GM13976 (cell line): ENCODE results near the gene ORAI2.

Experiments used
- DNase-seq: peaks from one replicate; pipeline ENCODE4 v3.0.0; 2012; ENCODE audit warnings: low spot score
- CTCF ChIP-seq: IDR thresholded peaks from 2 replicates; pipeline ENCODE4 v1.5.1; 2012; ENCODE audit warnings: borderline replicate concordance, mild to moderate bottlenecking; ENCODE audit not compliant: insufficient read depth; ENCODE audit errors: extremely low read depth, missing control alignments, control extremely low read depth
- in situ Hi-C: fragments of 300-500 bp; cut with MboI; formaldehyde crosslinking; loops from one replicate; pipeline ENCODE4 v1.12.0; 2022; ENCODE audit warnings: low sequenced_read_pairs, mixed read lengths, inconsistent platforms; ENCODE audit not compliant: unreplicated experiment

Gene ORAI2

GRCh38 chr7:102466097-102466496 lies 32.7 kb downstream of the ORAI2 start:
- no peak for TF ChIP-seq CTCF
- DNase-seq, result no peak
- in situ Hi-C loops, result loop anchor here (5.0 kb wide), 1 partner anchor 54 kb away; no protein-coding TSS in a partner anchor

GRCh38 chr7:102467581-102468477 lies 34.5 kb downstream of the ORAI2 start:
- DNase-seq, result no peak
- in situ Hi-C loops, result loop anchor here (5.0 kb wide), 1 partner anchor 56 kb away; no protein-coding TSS in a partner anchor
- no peak for TF ChIP-seq CTCF

- TF ChIP-seq CTCF, result no peak
- in situ Hi-C loops, result loop anchor here (5.0 kb wide), 1 partner anchor 56 kb away; no protein-coding TSS in a partner anchor
- DNase-seq, result no peak
Observed at GRCh38 chr7:102468478-102469350, 35.3 kb downstream of the ORAI2 start.

- DNase-seq, result no peak
- in situ Hi-C loops, result loop anchor here (5.0 kb wide), 1 partner anchor 57 kb away; no protein-coding TSS in a partner anchor
- TF ChIP-seq CTCF, result no peak
Observed at GRCh38 chr7:102469351-102469971, 36.1 kb downstream of the ORAI2 start.

- DNase-seq, result no peak
- in situ Hi-C loops, result loop anchor here (5.0 kb wide), 1 partner anchor 58 kb away; no protein-coding TSS in a partner anchor
- TF ChIP-seq CTCF, result no peak
Observed at GRCh38 chr7:102469972-102470825, 36.8 kb downstream of the ORAI2 start.
